Measurements from ENCODE around the gene AGPAT3.

AGPAT3 gene

DNA sequence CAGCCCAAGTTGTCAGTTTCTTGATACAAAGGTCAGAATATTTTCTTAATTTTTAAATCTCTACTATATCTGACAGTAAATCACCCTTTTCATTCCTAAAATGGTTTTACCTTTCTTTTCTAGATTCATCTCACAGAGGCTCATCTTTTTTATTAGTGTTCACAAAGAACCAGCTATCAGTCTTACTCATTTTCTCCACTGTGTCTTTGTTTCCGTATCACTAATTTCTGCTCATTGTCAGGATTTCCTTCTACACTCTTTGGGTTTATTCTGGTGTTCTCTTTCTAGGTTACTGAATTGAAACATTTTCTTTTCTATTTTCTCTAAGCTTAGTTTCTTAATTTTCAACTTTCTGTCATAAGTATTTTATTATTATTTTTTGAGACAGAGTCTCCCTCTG lies 8.7 kb downstream of the AGPAT3 start:
- TF ChIP-seq, protein P1, sequence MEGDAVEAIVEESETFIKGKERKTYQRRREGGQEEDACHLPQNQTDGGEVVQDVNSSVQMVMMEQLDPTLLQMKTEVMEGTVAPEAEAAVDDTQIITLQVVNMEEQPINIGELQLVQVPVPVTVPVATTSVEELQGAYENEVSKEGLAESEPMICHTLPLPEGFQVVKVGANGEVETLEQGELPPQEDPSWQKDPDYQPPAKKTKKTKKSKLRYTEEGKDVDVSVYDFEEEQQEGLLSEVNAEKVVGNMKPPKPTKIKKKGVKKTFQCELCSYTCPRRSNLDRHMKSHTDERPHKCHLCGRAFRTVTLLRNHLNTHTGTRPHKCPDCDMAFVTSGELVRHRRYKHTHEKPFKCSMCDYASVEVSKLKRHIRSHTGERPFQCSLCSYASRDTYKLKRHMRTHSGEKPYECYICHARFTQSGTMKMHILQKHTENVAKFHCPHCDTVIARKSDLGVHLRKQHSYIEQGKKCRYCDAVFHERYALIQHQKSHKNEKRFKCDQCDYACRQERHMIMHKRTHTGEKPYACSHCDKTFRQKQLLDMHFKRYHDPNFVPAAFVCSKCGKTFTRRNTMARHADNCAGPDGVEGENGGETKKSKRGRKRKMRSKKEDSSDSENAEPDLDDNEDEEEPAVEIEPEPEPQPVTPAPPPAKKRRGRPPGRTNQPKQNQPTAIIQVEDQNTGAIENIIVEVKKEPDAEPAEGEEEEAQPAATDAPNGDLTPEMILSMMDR (IDR thresholded peaks at IDR 0.05): no peak
- H3K9me3 Mint-ChIP-seq: peaks cover 32% of the 10 kb centered on the region
- no peak overlapping the region for H3K4me3 Mint-ChIP-seq
- peaks cover 54% of the 10 kb centered on the region for H3K36me3 Mint-ChIP-seq (ENCODE audit: low read depth)
- peaks cover 38% of the 10 kb centered on the region for H3K27me3 Mint-ChIP-seq (ENCODE audit: low read depth, poor library complexity)
- H3K27ac Mint-ChIP-seq: no peak overlapping the region
- peaks cover 7% of the 10 kb centered on the region for H3K4me1 Mint-ChIP-seq
- DNase-seq: no peak

DNA sequence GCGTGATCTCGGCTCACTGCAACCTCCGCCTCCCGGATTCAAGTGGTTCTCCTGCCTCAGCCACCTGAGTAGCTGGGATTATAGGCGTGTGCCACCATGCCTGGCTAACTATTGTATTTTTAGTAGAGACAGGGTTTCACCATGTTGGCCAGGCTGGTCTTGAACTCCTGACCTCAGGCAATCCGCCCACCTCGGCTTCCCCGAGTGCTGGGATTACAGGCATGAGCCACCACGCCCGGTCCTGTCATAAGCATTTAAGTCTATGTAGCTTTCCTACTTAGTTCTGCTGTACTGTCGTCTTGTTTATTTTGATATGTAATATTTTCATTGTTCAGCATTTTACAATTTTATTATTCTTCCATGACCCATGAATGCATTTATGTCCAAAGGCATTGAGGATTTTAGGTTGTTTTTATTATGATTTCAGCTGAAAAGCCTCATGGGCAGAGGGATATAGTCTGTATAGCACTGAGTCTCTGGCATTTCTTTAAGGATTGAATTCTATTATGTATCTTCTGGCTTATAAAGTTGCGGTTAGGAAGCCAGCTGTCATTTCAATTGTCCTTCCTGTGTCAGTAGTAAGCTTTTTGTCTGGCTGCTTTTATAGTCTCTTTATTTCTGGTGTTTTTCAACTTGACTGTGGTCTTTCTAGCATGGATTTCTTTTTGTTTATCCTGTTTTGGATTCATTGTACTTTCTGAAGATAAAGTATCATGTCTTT lies 9.2 kb downstream of the AGPAT3 start:
- Mint-ChIP-seq H3K9me3 (peaks cover 32% of the 10 kb centered on the region), H3K4me3 (no peak overlapping the region), H3K27me3 (ENCODE audit: low read depth, poor library complexity) (peaks cover 34% of the 10 kb centered on the region), H3K4me1 (peaks cover 7% of the 10 kb centered on the region), H3K27ac (no peak overlapping the region), H3K36me3 (ENCODE audit: low read depth) (peaks cover 52% of the 10 kb centered on the region)
- TF ChIP-seq, protein P1 (IDR thresholded peaks at IDR 0.05): no peak
- DNase-seq: no peak

DNA sequence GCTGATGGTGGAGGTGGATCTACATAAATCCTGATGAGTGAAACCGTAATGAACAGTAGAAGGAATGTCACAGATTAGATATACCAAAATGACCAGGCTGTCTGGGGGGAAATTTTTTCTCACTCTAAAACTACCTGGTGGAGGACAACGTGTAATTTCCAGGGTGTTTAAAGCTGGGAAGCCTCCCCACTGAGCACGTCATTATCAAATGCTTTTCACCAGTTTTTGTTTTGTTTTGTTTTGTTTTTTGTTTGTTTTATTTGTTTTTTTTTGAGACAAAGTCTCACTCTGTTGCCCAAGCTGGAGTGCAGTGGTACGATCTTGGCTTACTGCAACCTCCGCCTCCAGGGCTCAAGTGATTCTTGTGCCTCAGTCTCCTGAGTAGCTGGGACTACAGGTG lies 11.6 kb downstream of the AGPAT3 start:
- Mint-ChIP-seq H3K27me3 (ENCODE audit: low read depth, poor library complexity) (peaks cover 21% of the 10 kb centered on the region), H3K9me3 (peaks cover 32% of the 10 kb centered on the region), H3K36me3 (ENCODE audit: low read depth) (peaks cover 39% of the 10 kb centered on the region), H3K4me1 (peaks cover 20% of the 10 kb centered on the region), H3K4me3 (no peak overlapping the region), H3K27ac (no peak overlapping the region)
- TF ChIP-seq, protein P1 (IDR thresholded peaks at IDR 0.05): no peak
- no peak for DNase-seq

DNA sequence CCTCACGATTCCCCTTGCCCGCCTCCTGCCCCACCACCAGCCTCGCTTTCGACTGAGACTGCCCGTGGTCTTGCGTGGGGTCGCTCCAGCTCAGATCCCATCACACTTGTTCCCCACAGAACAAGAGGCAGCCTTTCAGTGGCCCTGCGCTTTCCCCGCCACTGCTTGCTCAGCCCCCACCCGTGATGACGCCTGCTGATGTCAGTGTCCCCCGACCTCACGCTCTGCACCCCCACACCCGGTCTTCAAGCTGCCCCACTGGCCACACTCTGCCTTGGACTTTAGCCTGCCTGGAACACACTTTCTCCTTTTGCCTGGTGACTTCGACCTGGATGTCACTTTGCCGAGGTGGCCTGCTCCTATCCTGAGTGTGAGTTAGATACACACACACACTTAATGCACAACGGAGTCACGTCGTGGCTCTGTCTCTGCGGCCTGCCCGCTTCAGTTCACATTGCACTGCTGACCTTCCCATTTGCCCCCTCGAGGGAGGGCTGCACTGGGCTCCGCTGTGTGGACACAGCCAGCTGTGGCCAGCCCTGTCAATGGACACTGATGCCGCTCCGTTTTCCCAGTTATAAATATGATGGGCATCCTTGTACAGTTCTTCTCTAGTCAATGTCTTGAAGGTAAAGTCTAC lies 13.0 kb downstream of the AGPAT3 start:
- H3K27me3 Mint-ChIP-seq (ENCODE audit: low read depth, poor library complexity): peaks cover 22% of the 10 kb centered on the region
- peaks cover 27% of the 10 kb centered on the region for H3K36me3 Mint-ChIP-seq (ENCODE audit: low read depth)
- peaks cover 27% of the 10 kb centered on the region for H3K9me3 Mint-ChIP-seq
- no peak for DNase-seq
- H3K27ac Mint-ChIP-seq: peak overlapping the region; percentile 7
- H3K4me1 Mint-ChIP-seq: peaks cover 20% of the 10 kb centered on the region
- TF ChIP-seq, protein P1 (IDR thresholded peaks at IDR 0.05): no peak
- no peak overlapping the region for H3K4me3 Mint-ChIP-seq

DNA sequence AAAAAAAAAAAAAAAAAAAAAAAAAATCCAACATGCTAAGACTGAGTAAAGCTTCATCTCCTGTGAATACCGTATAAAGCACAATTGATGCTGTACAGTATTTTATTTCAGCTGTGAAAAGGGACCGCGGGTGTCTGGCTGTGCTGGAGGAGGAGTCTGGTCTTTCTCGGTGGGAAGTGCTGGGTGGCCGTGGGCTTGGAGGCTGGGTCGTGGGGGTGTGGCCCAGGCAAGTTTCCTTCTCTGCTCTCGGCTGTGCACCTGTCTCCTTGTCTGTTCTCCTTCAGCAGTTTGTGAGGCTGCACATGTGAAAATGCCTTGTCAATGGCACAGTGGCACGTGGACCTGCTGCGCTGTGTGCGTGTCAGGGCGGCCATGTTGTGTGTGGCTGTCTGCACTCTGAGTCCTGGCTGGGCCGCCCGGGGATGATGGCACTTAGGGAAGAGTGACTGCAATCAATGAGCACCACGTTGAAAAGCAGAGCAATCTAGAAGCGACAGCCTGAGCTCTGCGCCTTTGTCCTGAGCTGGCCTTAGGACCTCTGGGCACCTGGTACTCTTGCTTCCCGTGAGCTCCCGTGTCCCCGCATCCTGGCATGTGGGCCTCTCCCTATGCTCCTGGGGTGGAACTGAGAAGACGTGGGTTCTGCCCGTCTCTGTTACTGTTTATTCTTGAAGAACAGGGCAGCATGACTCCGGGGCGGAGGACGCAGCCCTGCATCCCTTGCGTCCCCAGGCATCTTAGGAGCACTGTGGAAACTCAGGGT lies 14.5 kb downstream of the AGPAT3 start:
- TF ChIP-seq, protein P1 (IDR thresholded peaks at IDR 0.05): no peak
- Mint-ChIP-seq H3K27me3 (ENCODE audit: low read depth, poor library complexity) (peaks cover 20% of the 10 kb centered on the region), H3K4me3 (no peak overlapping the region), H3K36me3 (ENCODE audit: low read depth) (peaks cover 17% of the 10 kb centered on the region), H3K27ac (peak overlapping the region; percentile 54), H3K9me3 (peaks cover 20% of the 10 kb centered on the region), H3K4me1 (peaks cover 24% of the 10 kb centered on the region)
- DNase-seq: no peak
